ENCODE data around the gene ST8SIA1.

Gene ST8SIA1

DNA sequence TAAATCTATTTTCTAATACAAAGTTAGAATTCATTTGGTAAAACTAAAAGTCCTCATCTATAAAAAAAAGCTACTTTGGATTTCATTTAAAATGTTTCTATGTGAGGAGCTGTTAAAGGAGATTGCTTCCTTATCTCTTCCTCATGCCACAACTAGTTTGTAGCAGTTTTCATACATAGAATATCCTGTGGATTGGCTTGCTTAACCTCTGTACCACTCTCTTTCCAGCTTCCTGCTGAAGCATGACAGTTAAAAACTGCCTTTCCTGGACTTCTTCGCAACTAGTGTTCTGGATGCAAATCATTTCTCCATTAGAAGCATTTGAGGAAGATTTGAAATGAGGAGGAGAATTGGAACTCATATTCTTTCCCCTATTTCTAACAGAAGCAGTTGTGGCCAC is 49.6 kb downstream of the ST8SIA1 start:
- no peak for DNase-seq
- Histone ChIP-seq H3K4me1 (peaks cover 0 to 24% (median 11%) of the 10 kb centered on the region in 4 donors), H3K4me3 (no peak overlapping the region), H3K36me3 (no peaks in the 10 kb centered on the region), H3K27ac (no peak overlapping the region), H3K9me3 (no peaks in the 10 kb centered on the region), H3K27me3 (no peaks in the 10 kb centered on the region)
- TF ChIP-seq, protein P1, sequence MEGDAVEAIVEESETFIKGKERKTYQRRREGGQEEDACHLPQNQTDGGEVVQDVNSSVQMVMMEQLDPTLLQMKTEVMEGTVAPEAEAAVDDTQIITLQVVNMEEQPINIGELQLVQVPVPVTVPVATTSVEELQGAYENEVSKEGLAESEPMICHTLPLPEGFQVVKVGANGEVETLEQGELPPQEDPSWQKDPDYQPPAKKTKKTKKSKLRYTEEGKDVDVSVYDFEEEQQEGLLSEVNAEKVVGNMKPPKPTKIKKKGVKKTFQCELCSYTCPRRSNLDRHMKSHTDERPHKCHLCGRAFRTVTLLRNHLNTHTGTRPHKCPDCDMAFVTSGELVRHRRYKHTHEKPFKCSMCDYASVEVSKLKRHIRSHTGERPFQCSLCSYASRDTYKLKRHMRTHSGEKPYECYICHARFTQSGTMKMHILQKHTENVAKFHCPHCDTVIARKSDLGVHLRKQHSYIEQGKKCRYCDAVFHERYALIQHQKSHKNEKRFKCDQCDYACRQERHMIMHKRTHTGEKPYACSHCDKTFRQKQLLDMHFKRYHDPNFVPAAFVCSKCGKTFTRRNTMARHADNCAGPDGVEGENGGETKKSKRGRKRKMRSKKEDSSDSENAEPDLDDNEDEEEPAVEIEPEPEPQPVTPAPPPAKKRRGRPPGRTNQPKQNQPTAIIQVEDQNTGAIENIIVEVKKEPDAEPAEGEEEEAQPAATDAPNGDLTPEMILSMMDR (IDR thresholded peaks at IDR 0.05) = no peak
- intact Hi-C loops (cut with DNase I; ENCODE audit: low total_unique reads) = no loop called here

DNA sequence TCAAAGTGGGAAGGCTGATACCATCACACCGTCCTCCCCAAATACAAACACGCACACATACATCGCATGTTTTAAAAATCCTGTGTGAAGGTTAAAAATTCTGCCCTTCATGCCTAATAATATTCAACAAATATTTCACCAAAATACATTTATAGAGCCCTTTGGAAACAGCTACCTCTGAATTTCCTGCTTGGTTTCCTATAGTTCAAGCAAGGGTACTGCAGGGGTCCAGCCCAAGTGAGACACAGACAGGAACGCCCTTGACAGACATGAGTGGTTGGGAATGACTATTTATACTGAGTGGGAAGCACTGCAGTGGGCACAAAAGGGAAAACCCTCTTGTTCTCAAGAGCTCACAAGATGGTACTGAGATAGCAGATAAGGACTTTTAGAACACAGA is 51.0 kb downstream of the ST8SIA1 start:
- intact Hi-C loops (cut with DNase I; ENCODE audit: low total_unique reads) = loop anchor here (2.0 kb wide), 1 partner anchor 51 kb away; the partner anchor contains the start of gene ST8SIA1
- TF ChIP-seq, protein P1 (IDR thresholded peaks at IDR 0.05) = peak in 1 of 2 experiments; percentile 24
- no peak overlapping the region for H3K4me3 ChIP-seq
- peak overlapping the region; percentile 66 to 86 for H3K27ac ChIP-seq
- no peaks in the 10 kb centered on the region for H3K9me3 ChIP-seq
- H3K4me1 ChIP-seq = peaks cover 0 to 24% (median 11%) of the 10 kb centered on the region in 4 donors
- no peaks in the 10 kb centered on the region for H3K36me3 ChIP-seq
- DNase-seq = no peak
- H3K27me3 ChIP-seq = no peaks in the 10 kb centered on the region

DNA sequence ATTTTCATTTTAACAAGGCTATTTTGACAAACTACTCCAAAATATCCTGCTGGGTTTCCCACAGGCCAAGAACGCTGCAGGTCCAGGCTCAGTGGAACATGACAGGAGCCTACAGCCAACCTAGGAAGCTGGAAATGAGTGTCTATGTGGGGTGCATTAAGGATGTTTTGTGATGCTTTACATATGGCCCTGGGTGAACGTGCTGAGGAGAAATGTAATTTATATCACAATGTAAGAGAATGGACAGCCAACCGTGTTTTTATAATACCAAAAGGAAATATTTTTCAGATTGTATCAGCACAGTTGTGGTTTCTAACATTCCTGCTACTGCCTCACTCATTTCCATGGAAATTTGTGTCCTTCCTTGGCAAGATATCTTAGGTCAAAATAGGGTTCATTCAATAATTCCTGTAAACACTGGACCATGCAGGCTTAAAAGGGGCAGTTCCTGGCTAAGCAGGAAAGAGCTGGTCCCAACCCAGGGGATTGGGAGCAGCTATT is 51.5 kb downstream of the ST8SIA1 start:
- no peak for DNase-seq
- Histone ChIP-seq H3K9me3 (no peaks in the 10 kb centered on the region), H3K4me3 (peak overlapping the region in 1 of 2 donors; percentile 35), H3K27ac (peak overlapping the region; percentile 66 to 86), H3K27me3 (no peaks in the 10 kb centered on the region), H3K36me3 (no peaks in the 10 kb centered on the region), H3K4me1 (peaks cover 0 to 24% (median 11%) of the 10 kb centered on the region in 4 donors)
- intact Hi-C loops (cut with DNase I; ENCODE audit: low total_unique reads) = loop anchor here (2.0 kb wide), 1 partner anchor 52 kb away; the partner anchor contains the start of gene ST8SIA1
- TF ChIP-seq, protein P1 (IDR thresholded peaks at IDR 0.05) = no peak

GRCh38 chr12:22282283-22282682 is 52.2 kb downstream of the ST8SIA1 start:
- Histone ChIP-seq H3K36me3 (no peaks in the 10 kb centered on the region), H3K4me3 (peak overlapping the region; percentile 23 to 35), H3K27me3 (no peaks in the 10 kb centered on the region), H3K4me1 (peaks cover 0 to 24% (median 11%) of the 10 kb centered on the region in 4 donors), H3K27ac (peak overlapping the region; percentile 66 to 86), H3K9me3 (no peaks in the 10 kb centered on the region)
- DNase-seq = no peak
- intact Hi-C loops (cut with DNase I; ENCODE audit: low total_unique reads) = loop anchor here (2.0 kb wide), 1 partner anchor 53 kb away; the partner anchor contains the start of gene ST8SIA1
- TF ChIP-seq, protein P1 (IDR thresholded peaks at IDR 0.05) = no peak

GRCh38 chr12:22276867-22277266 is 57.6 kb downstream of the ST8SIA1 start:
- intact Hi-C loops (cut with DNase I; ENCODE audit: low total_unique reads) = no loop called here
- H3K27me3 ChIP-seq = no peaks in the 10 kb centered on the region
- H3K4me1 ChIP-seq = peaks cover 0 to 42% (median 25%) of the 10 kb centered on the region in 4 donors
- no peaks in the 10 kb centered on the region for H3K36me3 ChIP-seq
- no peak for DNase-seq
- H3K4me3 ChIP-seq = no peak overlapping the region
- TF ChIP-seq, protein P1 (IDR thresholded peaks at IDR 0.05) = no peak
- H3K27ac ChIP-seq = peak overlapping the region; percentile 82 to 92
- no peaks in the 10 kb centered on the region for H3K9me3 ChIP-seq
